ENCODE measurements around the gene GID8. TPM values are rescaled to one million over a fixed set of nuclear protein-coding genes. Genes with fewer than 3 reads are reported as not detected.
A peak's percentile ranks its signal among the peaks of the same experiment; 100 is the strongest.

GID8 gene
- total and polyA plus RNA-seq, 9 of the 15 experiments (the other 6 are each of a cell fraction or from before 2014, with no cell fraction given): 7.5 to 31.6 (median 22.2) TPM

GRCh38 chr20:62926229-62927127 is 11.5 kb upstream of the GID8 start, which contains the start of gene DIDO1 (continued):
- TF ChIP-seq, protein P1, sequence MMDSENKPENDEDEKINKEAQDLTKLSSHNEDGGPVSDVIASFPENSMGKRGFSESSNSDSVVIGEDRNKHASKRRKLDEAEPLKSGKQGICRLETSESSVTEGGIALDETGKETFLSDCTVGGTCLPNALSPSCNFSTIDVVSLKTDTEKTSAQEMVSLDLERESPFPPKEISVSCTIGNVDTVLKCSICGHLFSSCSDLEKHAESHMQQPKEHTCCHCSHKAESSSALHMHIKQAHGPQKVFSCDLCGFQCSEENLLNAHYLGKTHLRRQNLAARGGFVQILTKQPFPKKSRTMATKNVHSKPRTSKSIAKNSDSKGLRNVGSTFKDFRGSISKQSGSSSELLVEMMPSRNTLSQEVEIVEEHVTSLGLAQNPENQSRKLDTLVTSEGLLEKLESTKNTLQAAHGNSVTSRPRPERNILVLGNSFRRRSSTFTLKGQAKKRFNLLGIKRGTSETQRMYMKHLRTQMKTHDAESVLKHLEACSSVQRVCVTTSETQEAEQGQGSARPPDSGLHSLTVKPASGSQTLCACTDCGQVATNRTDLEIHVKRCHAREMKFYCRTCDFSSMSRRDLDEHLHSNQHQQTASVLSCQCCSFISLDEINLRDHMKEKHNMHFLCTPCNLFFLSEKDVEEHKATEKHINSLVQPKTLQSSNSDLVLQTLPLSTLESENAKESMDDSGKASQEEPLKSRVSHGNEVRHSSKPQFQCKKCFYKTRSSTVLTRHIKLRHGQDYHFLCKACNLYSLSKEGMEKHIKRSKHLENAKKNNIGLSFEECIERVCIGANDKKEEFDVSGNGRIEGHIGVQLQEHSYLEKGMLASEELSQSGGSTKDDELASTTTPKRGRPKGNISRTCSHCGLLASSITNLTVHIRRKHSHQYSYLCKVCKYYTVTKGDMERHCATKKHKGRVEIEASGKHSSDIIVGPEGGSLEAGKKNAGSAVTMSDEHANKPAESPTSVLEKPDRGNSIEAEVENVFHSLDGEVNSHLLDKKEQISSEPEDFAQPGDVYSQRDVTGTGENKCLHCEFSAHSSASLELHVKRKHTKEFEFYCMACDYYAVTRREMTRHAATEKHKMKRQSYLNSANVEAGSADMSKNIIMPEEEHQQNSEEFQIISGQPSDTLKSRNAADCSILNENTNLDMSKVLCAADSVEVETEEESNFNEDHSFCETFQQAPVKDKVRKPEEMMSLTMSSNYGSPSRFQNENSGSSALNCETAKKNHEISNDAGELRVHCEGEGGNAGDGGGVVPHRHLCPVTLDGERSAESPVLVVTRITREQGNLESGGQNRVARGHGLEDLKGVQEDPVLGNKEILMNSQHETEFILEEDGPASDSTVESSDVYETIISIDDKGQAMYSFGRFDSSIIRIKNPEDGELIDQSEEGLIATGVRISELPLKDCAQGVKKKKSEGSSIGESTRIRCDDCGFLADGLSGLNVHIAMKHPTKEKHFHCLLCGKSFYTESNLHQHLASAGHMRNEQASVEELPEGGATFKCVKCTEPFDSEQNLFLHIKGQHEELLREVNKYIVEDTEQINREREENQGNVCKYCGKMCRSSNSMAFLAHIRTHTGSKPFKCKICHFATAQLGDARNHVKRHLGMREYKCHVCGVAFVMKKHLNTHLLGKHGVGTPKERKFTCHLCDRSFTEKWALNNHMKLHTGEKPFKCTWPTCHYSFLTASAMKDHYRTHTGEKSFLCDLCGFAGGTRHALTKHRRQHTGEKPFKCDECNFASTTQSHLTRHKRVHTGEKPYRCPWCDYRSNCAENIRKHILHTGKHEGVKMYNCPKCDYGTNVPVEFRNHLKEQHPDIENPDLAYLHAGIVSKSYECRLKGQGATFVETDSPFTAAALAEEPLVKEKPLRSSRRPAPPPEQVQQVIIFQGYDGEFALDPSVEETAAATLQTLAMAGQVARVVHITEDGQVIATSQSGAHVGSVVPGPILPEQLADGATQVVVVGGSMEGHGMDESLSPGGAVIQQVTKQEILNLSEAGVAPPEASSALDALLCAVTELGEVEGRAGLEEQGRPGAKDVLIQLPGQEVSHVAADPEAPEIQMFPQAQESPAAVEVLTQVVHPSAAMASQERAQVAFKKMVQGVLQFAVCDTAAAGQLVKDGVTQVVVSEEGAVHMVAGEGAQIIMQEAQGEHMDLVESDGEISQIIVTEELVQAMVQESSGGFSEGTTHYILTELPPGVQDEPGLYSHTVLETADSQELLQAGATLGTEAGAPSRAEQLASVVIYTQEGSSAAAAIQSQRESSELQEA (IDR thresholded peaks at IDR 0.05; ENCODE audit: low read depth): no peak
- TF ChIP-seq CEBPG (CRISPR knock-in tag; IDR thresholded peaks at IDR 0.05): no peak
- no peak for TF ChIP-seq CEBPG (tag; conservative IDR thresholded peaks at IDR 0.05 in 1 of 2, IDR thresholded peaks at IDR 0.05 in 1 of 2)
- no peak for TF ChIP-seq NR2C2 (CRISPR knock-in tag; IDR thresholded peaks at IDR 0.05)
- TF ChIP-seq NR2C2 (tag; IDR thresholded peaks at IDR 0.05): peak; percentile 5; the same call in 1 of the 2 replicates
- TF ChIP-seq, protein P2, sequence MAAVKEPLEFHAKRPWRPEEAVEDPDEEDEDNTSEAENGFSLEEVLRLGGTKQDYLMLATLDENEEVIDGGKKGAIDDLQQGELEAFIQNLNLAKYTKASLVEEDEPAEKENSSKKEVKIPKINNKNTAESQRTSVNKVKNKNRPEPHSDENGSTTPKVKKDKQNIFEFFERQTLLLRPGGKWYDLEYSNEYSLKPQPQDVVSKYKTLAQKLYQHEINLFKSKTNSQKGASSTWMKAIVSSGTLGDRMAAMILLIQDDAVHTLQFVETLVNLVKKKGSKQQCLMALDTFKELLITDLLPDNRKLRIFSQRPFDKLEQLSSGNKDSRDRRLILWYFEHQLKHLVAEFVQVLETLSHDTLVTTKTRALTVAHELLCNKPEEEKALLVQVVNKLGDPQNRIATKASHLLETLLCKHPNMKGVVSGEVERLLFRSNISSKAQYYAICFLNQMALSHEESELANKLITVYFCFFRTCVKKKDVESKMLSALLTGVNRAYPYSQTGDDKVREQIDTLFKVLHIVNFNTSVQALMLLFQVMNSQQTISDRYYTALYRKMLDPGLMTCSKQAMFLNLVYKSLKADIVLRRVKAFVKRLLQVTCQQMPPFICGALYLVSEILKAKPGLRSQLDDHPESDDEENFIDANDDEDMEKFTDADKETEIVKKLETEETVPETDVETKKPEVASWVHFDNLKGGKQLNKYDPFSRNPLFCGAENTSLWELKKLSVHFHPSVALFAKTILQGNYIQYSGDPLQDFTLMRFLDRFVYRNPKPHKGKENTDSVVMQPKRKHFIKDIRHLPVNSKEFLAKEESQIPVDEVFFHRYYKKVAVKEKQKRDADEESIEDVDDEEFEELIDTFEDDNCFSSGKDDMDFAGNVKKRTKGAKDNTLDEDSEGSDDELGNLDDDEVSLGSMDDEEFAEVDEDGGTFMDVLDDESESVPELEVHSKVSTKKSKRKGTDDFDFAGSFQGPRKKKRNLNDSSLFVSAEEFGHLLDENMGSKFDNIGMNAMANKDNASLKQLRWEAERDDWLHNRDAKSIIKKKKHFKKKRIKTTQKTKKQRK (IDR thresholded peaks at IDR 0.05; ENCODE audit: borderline replicate concordance, low read depth, low read length): no peak
- TF ChIP-seq HMBOX1 (IDR thresholded peaks at IDR 0.05): no peak
- TF ChIP-seq ILK (tag; IDR thresholded peaks at IDR 0.05; ENCODE audit: borderline replicate concordance, low read depth): no peak
- TF ChIP-seq E2F5 (CRISPR knock-in tag; IDR thresholded peaks at IDR 0.05): no peak
- TF ChIP-seq, protein P3, sequence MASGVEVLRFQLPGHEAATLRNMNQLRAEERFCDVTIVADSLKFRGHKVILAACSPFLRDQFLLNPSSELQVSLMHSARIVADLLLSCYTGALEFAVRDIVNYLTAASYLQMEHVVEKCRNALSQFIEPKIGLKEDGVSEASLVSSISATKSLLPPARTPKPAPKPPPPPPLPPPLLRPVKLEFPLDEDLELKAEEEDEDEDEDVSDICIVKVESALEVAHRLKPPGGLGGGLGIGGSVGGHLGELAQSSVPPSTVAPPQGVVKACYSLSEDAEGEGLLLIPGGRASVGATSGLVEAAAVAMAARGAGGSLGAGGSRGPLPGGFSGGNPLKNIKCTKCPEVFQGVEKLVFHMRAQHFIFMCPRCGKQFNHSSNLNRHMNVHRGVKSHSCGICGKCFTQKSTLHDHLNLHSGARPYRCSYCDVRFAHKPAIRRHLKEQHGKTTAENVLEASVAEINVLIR (CRISPR knock-in tag; IDR thresholded peaks at IDR 0.05): no peak
- no peak for TF ChIP-seq STAT5B (CRISPR knock-in tag; IDR thresholded peaks at IDR 0.05)
